H9 (cell line): ENCODE data around the gene MAGEB4. TPM values are rescaled to one million over a fixed set of nuclear protein-coding genes. Genes with fewer than 3 reads are reported as not detected.

Experiments used
- DNase-seq: peaks from one replicate; pipeline ENCODE4 v3.0.0-alpha.2; 2017
- H2AFZ ChIP-seq: one replicate; pipeline ENCODE4 v1.6.1; 2013; ENCODE audit warnings: mild to moderate bottlenecking, low read length, control low read depth, moderate library complexity
- H2AK5ac ChIP-seq: 2 replicates; pipeline ENCODE4 v1.6.1; 2013; ENCODE audit warnings: low read length, control low read depth, mixed read lengths; ENCODE audit not compliant: insufficient read length
- H2BK120ac ChIP-seq: one replicate; pipeline ENCODE4 v1.6.1; 2013; ENCODE audit warnings: low read depth, mild to moderate bottlenecking, low read length, control low read depth, inconsistent platforms; ENCODE audit not compliant: poor library complexity, severe bottlenecking
- H2BK12ac ChIP-seq: 2 replicates; pipeline ENCODE4 v1.6.1; 2013; ENCODE audit warnings: low read length, control low read depth, mixed read lengths, low read depth; ENCODE audit not compliant: insufficient read length
- H2BK15ac ChIP-seq: 2 replicates; pipeline ENCODE4 v1.6.1; 2013; ENCODE audit warnings: low read depth, low read length, control low read depth
- H2BK20ac ChIP-seq: one replicate; pipeline ENCODE4 v1.6.1; 2013; ENCODE audit warnings: low read depth, mild to moderate bottlenecking, low read length, control low read depth, inconsistent platforms; ENCODE audit not compliant: poor library complexity, severe bottlenecking
- H2BK5ac ChIP-seq: 2 replicates; pipeline ENCODE4 v1.6.1; 2013; ENCODE audit warnings: low read length, control low read depth, mixed read lengths; ENCODE audit not compliant: insufficient read length
- H3K14ac ChIP-seq: 2 replicates; pipeline ENCODE4 v1.6.1; 2013; ENCODE audit warnings: low read length, control low read depth; ENCODE audit not compliant: insufficient read depth
- H3K18ac ChIP-seq: 2 replicates; pipeline ENCODE4 v1.6.1; 2013; ENCODE audit warnings: low read depth, mild to moderate bottlenecking, mixed read lengths, low read length, control low read depth; ENCODE audit not compliant: insufficient read length
- H3K23ac ChIP-seq: 2 replicates; pipeline ENCODE4 v1.6.1; 2013; ENCODE audit warnings: low read length, control low read depth, mixed read lengths, low read depth; ENCODE audit not compliant: insufficient read length
- H3K23me2 ChIP-seq: 2 replicates; pipeline ENCODE4 v1.6.1; 2013; ENCODE audit warnings: low read depth, mild to moderate bottlenecking, mixed read lengths, low read length, control low read depth; ENCODE audit not compliant: insufficient read length, poor library complexity, severe bottlenecking
- H3K27ac ChIP-seq: 2 replicates; pipeline ENCODE4 v1.5.1; 2013; ENCODE audit warnings: low read length, control low read depth, mixed read lengths, low read depth; ENCODE audit not compliant: insufficient read length
- H3K27me3 ChIP-seq: 2 replicates; pipeline ENCODE4 v1.6.1; 2013; ENCODE audit warnings: low read length, control low read depth, inconsistent platforms; ENCODE audit not compliant: insufficient read depth
- H3K4ac ChIP-seq: 2 replicates; pipeline ENCODE4 v1.6.1; 2013; ENCODE audit warnings: low read depth, mild to moderate bottlenecking, control low read depth, inconsistent platforms, low read length, moderate library complexity
- H3K4me1 ChIP-seq: 2 replicates; pipeline ENCODE4 v1.6.1; 2013; ENCODE audit warnings: low read length, control low read depth, inconsistent platforms; ENCODE audit not compliant: insufficient read depth
- H3K4me2 ChIP-seq: 2 replicates; pipeline ENCODE4 v1.6.1; 2013; ENCODE audit warnings: low read length, control low read depth, mixed read lengths; ENCODE audit not compliant: insufficient read length, insufficient read depth
- H3K56ac ChIP-seq: 2 replicates; pipeline ENCODE4 v1.6.1; 2013; ENCODE audit warnings: low read depth, mild to moderate bottlenecking, mixed read lengths, low read length, control low read depth; ENCODE audit not compliant: insufficient read length
- H3K79me1 ChIP-seq: 2 replicates; pipeline ENCODE4 v1.6.1; 2013; ENCODE audit warnings: low read depth, mild to moderate bottlenecking, moderate library complexity, low read length, control low read depth, inconsistent platforms; ENCODE audit not compliant: insufficient read depth, poor library complexity, severe bottlenecking
- H3K79me2 ChIP-seq: 2 replicates; pipeline ENCODE4 v1.6.1; 2013; ENCODE audit warnings: low read length, control low read depth, inconsistent platforms; ENCODE audit not compliant: insufficient read depth
- H3K9ac ChIP-seq: 2 replicates; pipeline ENCODE4 v1.6.1; 2013; ENCODE audit warnings: low read length, control low read depth, mixed read lengths; ENCODE audit not compliant: insufficient read length; ENCODE audit errors: extremely low read depth
- H3K9me3 ChIP-seq: one replicate; pipeline ENCODE4 v1.6.1; 2013; ENCODE audit warnings: low read depth, low read length, inconsistent platforms; ENCODE audit not compliant: control insufficient read depth
- H3T11ph ChIP-seq: one replicate; pipeline ENCODE4 v1.6.1; 2013; ENCODE audit warnings: mild to moderate bottlenecking, low read length, control low read depth, inconsistent platforms
- H4K20me1 ChIP-seq: one replicate; pipeline ENCODE4 v1.6.1; 2013; ENCODE audit not compliant: control insufficient read depth, insufficient read length, insufficient read depth
- H4K5ac ChIP-seq: 2 replicates; pipeline ENCODE4 v1.6.1; 2013; ENCODE audit warnings: low read depth, mild to moderate bottlenecking, mixed read lengths, low read length, control low read depth; ENCODE audit not compliant: insufficient read length
- H4K8ac ChIP-seq: replicated peaks from 2 replicates; pipeline ENCODE4 v1.6.1; 2013; ENCODE audit warnings: low read length, control low read depth, mixed read lengths, low read depth; ENCODE audit not compliant: insufficient read length
- H4K91ac ChIP-seq: 2 replicates; pipeline ENCODE4 v1.6.1; 2013; ENCODE audit warnings: low read depth, mild to moderate bottlenecking, moderate library complexity, mixed read lengths, low read length, control low read depth; ENCODE audit not compliant: insufficient read length
- H3K27ac Mint-ChIP-seq, 3 experiments: 2 replicates in 2 of 3; 3 replicates in 1 of 3; pipeline ENCODE4 v1.8.0; 2020 to 2021; ENCODE audit warnings: mixed read lengths in 3 of 3, mild to moderate bottlenecking in 1 of 3, moderate library complexity in 1 of 3
- H3K27me3 Mint-ChIP-seq: 2 replicates; pipeline ENCODE4 v1.8.0; 2021; ENCODE audit warnings: low read depth, mild to moderate bottlenecking, moderate library complexity, mixed read lengths
- H3K36me3 Mint-ChIP-seq, 3 experiments: 2 replicates in 2 of 3; 3 replicates in 1 of 3; pipeline ENCODE4 v1.8.0; 2020 to 2021; ENCODE audit warnings: low read depth in 3 of 3, mixed read lengths in 3 of 3; ENCODE audit not compliant: insufficient read depth in 1 of 3
- H3K4me1 Mint-ChIP-seq, 2 experiments: 2 replicates each; pipeline ENCODE4 v1.8.0; 2020; ENCODE audit warnings: mixed read lengths in 2 of 2
- H3K4me3 Mint-ChIP-seq, 2 experiments: 2 replicates in 1 of 2; 3 replicates in 1 of 2; pipeline ENCODE4 v1.8.0; 2020 to 2021; ENCODE audit warnings: mild to moderate bottlenecking in 2 of 2, mixed read lengths in 2 of 2, moderate library complexity in 1 of 2
- H3K9me3 Mint-ChIP-seq, 2 experiments: 2 replicates in 1 of 2; 3 replicates in 1 of 2; pipeline ENCODE4 v1.8.0; 2020; ENCODE audit warnings: mild to moderate bottlenecking in 2 of 2, mixed read lengths in 2 of 2, moderate library complexity in 1 of 2
- WGBS: extraction: QIAGEN DNeasy Blood & Tissue Kit; methylation state at CpG from one replicate; pipeline ENCODE4 v1.1.7; 2013; ENCODE audit warnings: missing lambda C conversion rate, low lambda C conversion rate, mixed read lengths; ENCODE audit not compliant: insufficient read length; ENCODE audit errors: extremely low coverage; 5-methylcytosine and 5-hydroxymethylcytosine counted together
- total RNA-seq: library from RNA; stranded (reverse); gene quantifications from 2 replicates; pipeline ENCODE4 v1.2.1, GENCODE V29; 2021
- TF ChIP-seq, protein P1 (sequence below): fragments of 200-600 bp; sonication (generic); conservative IDR thresholded peaks from 3 replicates; pipeline ENCODE4 v1.8.0; 2021; ENCODE audit warnings: antibody characterized with exemption, mild to moderate bottlenecking

The MAGEB4 gene
- total RNA-seq, 1 experiment from 2014 or later, result 0.11 TPM

DNA sequence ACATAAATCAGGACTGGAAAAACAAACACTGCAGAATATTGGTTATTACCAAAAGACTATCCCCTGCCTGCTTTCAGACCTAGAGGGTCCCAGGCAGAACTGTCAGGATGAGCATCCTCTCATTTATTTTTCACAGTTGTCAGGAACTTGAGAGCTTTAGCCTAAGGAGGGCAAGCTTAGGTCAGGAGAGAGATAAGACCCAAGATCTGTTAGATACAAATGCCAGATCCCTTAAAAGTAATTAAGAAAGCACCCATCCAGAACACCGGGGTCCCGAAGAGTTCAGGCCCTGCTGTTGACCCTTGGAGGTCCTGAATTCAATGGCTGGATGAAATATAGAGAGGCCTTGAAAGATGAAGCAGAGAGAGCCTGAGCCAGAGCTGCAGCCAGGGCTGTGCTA lies 17.3 kb upstream of the MAGEB4 start:
- no peaks in the 10 kb centered on the region for H3K9me3 ChIP-seq
- Mint-ChIP-seq H3K9me3 (peaks cover 0 to 60% of the 10 kb centered on the region in 2 experiments; a peak in 4 of 5 replicates), H3K36me3 (peaks cover 0 to 2% (median 0%) of the 10 kb centered on the region in 3 experiments; a peak in 2 of 7 replicates), H3K27me3 (no peaks in the 10 kb centered on the region), H3K27ac (peak overlapping the region in 1 of 3 experiments; percentile 21; a peak in 1 of 7 replicates), H3K4me1 (peaks cover 37 to 38% of the 10 kb centered on the region in 2 experiments), H3K4me3 (no peak overlapping the region)
- H3K4ac ChIP-seq, result no peak overlapping the region
- H3K9ac ChIP-seq, result no peak overlapping the region
- no peak overlapping the region for H2BK120ac ChIP-seq
- no peak overlapping the region for H3K4me2 ChIP-seq
- no CpG with 5 or more reads among the region's 2 CpGs for WGBS
- H2BK20ac ChIP-seq, result no peak overlapping the region
- no peak overlapping the region for H3K18ac ChIP-seq
- H2BK15ac ChIP-seq, result no peak overlapping the region
- no peaks in the 10 kb centered on the region for H3K27me3 ChIP-seq
- no peak overlapping the region for H3K23ac ChIP-seq
- no peak overlapping the region for H3K27ac ChIP-seq
- no peak overlapping the region for H4K91ac ChIP-seq
- H3K4me1 ChIP-seq, result peaks cover 3% of the 10 kb centered on the region; the same call in 1 of the 2 replicates
- DNase-seq, result no peak
- no peak overlapping the region for H4K5ac ChIP-seq
- no peak overlapping the region for H3K14ac ChIP-seq
- no peaks in the 10 kb centered on the region for H3K79me2 ChIP-seq
- H3K79me1 ChIP-seq, result no peaks in the 10 kb centered on the region
- no peak overlapping the region for H2BK5ac ChIP-seq
- H4K8ac ChIP-seq, result no peak overlapping the region
- no peaks in the 10 kb centered on the region for H4K20me1 ChIP-seq
- H3K23me2 ChIP-seq, result no peaks in the 10 kb centered on the region
- H2BK12ac ChIP-seq, result no peak overlapping the region
- H3K56ac ChIP-seq, result no peak overlapping the region
- H3T11ph ChIP-seq, result no peak overlapping the region
- H2AFZ ChIP-seq, result no peak overlapping the region
- no peak overlapping the region for H2AK5ac ChIP-seq
- TF ChIP-seq, protein P1, sequence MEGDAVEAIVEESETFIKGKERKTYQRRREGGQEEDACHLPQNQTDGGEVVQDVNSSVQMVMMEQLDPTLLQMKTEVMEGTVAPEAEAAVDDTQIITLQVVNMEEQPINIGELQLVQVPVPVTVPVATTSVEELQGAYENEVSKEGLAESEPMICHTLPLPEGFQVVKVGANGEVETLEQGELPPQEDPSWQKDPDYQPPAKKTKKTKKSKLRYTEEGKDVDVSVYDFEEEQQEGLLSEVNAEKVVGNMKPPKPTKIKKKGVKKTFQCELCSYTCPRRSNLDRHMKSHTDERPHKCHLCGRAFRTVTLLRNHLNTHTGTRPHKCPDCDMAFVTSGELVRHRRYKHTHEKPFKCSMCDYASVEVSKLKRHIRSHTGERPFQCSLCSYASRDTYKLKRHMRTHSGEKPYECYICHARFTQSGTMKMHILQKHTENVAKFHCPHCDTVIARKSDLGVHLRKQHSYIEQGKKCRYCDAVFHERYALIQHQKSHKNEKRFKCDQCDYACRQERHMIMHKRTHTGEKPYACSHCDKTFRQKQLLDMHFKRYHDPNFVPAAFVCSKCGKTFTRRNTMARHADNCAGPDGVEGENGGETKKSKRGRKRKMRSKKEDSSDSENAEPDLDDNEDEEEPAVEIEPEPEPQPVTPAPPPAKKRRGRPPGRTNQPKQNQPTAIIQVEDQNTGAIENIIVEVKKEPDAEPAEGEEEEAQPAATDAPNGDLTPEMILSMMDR, result no peak
